Colon (tissue), 2 donors: ENCODE data around the gene APC2.
"Not testable (repeated sequence)": the region's sequence is repeated elsewhere in the genome, so short reads cannot be mapped to it uniquely, and the experiment has no call there.

Experiments used
- FAIRE-seq: peaks from 2 replicates; lab custom pipeline; 2012; peaks lifted over from hg19 to GRCh38; lab: Jason Lieb, UNC
- donor health status: control.
- donor health status: control.

Gene APC2

DNA sequence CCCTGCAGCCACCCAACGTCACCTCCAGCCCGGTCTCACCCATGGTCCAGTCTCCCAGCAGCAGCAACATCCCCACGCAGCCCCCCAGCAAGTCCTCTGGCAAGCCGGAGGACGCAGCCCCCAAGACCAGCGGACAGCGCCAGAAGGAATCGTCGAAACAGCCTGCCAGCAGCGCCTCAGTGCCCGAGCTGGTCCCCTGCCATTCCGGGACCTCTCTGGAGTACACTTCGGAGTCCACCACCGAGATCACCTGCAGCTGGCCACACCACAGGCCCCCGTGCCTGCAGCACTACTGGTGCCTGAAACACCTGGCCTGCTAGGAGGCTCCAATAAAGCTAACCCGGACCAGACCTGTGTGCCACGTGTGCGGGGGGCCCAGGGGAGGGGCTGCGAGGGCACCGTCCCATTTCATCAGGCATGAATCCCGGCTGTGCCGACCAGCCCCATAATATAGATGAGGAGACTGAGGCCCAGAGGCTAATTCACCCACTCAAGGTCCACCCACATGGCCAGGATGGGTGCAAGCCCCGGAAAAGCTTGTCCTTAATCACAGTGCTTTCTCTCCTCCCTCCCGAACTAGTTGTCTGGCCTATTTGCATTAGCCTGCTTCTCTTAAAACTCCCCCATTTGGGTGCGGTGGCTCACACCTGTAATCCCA, 47.8 kb downstream of the APC2 start:
- no peak for FAIRE-seq

DNA sequence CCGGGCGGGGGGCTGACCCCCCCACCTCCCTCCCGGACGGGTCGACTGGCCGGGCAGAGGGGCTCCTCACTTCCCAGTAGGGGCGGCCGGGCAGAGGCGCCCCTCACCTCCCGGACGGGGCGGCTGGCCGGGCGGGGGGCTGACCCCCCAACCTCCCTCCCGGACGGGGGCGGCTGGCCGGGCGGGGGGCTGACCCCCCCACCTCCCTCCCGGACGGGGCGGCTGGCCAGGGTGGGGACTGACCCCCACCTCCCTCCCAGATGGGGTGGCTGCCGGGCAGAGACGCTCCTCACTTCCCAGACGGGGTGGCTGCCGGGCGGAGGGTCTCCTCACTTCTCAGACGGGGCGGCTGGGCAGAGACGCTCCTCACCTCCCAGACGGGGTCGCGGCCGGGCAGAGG, 49.3 kb downstream of the APC2 start:
- not testable (repeated sequence) for FAIRE-seq

DNA sequence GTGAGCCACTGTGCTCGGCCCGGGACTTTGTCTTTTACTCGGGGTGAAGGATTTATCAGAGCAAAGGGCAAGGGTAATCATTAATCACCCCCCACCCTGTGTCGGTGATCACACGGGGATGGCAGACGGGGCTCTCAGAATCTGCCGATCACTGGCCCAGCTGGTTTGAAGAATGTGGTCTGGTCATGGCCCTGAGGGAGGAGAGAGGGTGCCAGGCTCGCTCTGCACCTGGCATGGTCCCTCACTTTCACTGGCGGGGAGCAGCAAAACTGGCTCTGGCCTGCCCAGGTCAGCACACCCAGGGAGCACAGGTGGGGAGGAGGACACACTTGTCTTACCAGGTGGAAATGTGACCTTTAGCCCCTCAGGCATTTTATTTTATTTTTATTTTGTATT, 51.3 kb downstream of the APC2 start:
- FAIRE-seq, result no peak

DNA sequence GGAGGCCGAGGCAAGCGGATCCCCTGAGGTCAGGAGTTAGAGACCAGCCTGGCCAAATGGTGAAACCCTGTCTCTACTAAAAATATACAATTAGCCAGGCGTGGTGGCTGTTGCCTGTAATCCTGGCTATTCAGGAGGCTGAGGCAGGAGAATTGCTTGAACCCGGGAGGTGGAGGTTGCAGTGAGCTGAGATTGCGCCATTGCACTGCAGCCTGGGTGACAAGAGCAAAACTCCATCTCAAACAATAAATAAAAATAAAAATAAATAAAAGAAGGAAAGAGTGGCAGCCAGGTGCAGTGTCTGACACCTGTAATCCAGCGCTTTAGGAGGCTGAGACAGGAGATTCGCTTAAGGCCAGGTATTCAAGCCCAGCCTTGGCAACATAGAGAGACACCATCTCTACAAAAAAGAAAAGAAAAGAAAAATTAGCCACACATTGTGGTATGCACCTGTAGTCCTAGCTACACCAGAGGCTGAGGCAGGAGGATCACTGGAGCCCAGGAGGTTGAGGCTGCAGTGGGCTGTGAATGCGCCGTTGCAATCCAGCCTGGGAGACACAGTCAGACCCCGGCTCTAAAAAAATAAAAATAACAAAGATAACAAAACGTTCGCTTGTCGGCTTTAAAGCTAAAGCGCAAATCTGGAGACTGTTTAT, 52.6 kb downstream of the APC2 start:
- no peak for FAIRE-seq

GRCh38 chr19:1503089-1503924, 53.4 kb downstream of the APC2 start:
- FAIRE-seq, result no peak

DNA sequence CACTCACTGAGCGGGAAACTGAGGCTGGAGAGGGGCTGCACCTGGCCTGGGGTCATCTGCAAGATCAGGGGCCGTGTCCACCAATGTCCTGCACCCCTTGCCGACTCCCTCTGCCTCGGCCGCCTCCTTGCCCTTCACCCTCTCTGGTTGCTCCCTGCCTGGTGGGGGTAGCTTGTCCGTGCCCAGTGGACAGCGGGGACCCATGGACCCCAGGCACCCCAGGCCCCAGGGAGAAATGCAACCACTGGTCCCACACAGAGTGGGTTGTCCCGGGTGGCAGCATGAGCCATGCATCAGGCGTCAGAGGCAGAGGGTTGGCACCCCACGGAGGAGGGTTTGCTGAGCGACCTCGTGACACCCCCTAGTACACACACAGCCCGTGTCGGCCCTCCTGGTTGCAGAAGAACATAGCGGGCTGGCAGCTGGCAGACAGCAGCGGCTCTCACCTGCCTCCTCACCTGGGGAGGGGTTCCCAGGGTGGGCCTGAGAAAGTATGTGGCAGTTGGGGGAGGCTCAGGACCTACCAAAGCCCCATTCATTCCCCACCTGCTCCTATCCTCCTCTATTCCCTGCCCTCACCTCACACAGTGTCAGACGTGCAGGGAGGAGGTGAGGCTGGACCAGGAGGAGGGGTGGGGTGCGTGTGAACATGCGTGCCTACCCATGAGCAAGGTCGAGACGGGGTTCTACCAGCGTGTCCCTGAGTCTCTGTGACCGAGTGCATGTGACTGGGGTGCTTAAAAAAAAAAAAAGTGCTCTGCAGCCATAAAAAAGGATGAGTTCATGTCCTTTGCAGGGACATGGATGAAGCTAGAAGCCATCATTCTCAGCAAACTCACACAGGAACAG, 54.2 kb downstream of the APC2 start:
- FAIRE-seq, result no peak

DNA sequence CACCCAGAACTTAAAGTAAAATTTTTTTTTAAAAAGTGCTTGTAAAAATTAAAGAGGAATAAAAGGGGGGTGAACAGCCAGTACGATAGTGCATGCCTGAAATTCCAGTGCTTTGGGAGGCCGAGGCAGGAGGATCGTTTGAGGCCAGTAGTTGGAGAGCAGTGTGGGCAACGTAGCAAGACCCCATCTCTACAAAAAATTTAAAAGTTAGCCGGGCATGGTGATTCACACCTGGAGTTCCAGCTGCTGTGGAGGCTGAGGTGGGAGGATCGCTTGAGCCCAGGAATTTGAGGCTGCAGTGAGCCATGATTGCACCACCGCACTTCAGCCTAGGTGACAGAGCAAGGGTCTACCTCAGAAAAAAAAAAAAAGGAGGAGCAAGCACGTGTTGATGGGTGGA, 55.1 kb downstream of the APC2 start:
- FAIRE-seq, result no peak

- no peak for FAIRE-seq
Measured at GRCh38 chr19:1505991-1506881, 56.3 kb downstream of the APC2 start.

DNA sequence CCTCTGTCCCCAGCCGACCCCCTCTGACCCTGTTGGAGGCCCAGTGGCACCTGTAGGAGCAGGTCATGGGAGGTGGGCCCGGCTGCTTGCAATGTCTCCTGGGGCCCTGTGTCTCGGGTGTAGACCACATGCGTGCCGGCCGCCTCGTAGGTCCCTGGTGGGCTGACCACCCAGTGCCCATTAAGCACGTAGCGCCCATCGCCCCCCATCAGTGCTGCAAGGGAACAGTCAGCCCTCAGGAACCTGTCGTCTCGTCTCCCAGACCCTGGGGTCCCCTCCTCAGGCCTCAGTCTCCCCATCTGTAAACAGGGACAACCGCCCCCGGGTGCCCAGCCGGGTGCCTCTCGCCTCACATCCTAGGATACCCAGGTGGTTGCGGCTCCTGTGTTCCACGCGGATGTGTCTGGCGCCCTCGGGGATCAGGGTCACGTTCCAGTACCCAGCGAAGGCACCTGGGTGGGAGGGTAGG, 57.3 kb downstream of the APC2 start:
- FAIRE-seq, result no peak

DNA sequence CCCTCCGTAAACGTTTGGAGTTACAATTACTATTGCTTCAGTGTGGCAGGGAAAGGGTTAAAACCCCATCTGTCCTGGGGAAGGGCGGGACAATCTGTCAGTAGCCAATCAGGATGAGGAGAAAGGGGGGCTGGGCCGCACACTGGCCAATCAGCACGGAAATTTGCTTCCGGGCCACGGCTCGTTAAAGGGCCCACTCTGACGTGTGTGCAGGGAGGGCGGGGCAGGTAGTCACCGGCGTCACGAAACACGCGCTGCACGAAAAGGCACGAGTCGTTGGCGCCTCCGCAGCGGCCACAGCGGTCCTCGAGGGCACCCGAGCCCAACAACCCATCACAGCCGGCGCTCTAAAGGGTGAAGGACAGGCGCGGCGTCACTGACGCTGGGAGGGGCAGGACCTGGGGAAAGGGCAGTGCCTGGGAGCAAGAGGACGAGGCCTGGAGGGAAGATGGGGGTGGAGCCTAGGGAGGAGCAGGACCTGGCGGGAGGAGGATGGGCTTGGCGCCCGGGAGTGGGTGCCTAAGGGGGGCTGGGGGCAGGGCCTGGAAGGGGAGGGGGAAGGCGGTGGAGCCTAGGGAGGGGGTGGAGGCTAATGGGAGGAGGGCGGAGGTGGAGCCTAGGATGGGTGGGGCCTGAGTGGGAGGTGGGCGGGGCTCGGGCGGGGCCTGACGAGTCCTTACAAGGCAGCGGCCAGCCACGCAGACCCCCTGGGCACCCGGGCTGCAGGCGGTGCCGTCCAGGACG, 58.0 kb downstream of the APC2 start:
- no peak for FAIRE-seq

- FAIRE-seq, result no peak
Measured at GRCh38 chr19:1508507-1508856, 58.6 kb downstream of the APC2 start.

GRCh38 chr19:1509602-1510441, 59.9 kb downstream of the APC2 start:
- no peak for FAIRE-seq

DNA sequence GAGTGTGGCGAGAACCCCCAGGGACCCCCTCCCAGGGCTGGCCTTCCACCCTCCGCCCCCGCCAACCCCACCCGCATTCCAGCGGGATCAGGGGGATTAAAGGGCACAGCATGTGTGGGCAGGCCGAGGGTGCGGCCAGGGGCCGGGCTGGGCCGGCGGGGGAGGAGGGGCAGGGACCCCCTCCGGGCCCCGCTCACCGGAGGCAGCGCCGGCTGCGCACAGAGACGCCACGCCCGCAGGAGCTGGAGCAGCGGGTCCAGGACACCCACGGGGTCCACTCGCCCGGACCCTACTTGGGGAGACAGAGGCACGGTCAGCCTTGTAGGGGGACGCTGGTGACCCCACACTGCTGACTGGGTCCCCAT, 60.5 kb downstream of the APC2 start:
- FAIRE-seq, result no peak

GRCh38 chr19:1510807-1511206, 60.9 kb downstream of the APC2 start:
- no peak for FAIRE-seq

- FAIRE-seq, result no peak
Measured at GRCh38 chr19:1511318-1512317, 61.7 kb downstream of the APC2 start.

DNA sequence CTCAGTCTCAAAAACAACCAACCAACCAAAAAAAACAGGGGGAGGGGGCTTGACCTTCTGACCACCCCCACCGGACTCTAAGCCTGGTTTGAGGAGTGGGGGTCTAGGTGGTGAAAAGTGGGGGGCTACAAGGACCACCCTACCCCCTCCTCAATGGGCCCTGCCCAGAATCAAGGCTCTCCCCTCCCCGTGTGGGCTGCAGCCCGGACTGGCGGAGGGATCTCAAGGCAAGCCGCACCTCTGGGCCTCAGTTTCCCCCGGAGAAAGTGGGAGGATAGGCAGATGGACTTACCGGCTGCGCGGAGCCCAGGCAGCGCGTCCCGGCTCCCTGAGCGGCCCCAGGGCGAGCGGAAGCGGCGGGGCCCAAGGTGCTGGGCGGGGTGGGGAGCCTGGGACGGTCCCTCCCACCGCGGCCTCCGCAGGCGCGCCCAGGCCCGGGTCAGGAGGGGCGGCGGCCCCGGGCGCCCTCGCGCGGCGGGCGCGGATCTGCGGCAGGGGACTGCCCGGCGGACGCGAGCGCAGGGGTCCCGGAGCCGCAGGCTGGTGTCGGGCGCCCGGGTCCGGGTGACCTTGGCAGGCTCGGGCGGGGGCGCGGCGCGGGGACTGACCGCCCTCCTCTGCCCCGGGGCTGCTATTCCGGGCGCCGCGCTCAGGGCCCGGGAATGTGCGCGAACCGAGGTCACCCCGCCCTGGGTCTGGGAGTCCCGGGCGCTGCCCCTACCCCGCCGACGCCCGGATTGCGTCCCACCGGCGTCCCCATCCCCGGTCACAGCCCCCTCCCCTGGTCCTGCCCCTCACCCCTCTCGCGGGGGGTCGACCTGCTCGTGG, 63.0 kb downstream of the APC2 start, which contains the start of gene ADAMTSL5:
TSS of gene ADAMTSL5 (minus strand) at position 349 of the 828 bp plus-strand sequence. CDS start 2,076 bp downstream, outside the sequence.
- FAIRE-seq, result no peak
